Neuronal stem cell (in vitro differentiated cells): Measurements from ENCODE around the gene TMEFF1.

Experiments used
- DNase-seq: peaks from one replicate; pipeline ENCODE4 v3.0.0-alpha.2; 2013; ENCODE audit warnings: low spot score
- H2AFZ ChIP-seq: one replicate; pipeline ENCODE4 v1.6.1; 2013; ENCODE audit warnings: mild to moderate bottlenecking, low read length, inconsistent platforms
- H2AK5ac ChIP-seq: 2 replicates; pipeline ENCODE4 v1.6.1; 2013; ENCODE audit warnings: low read depth, mild to moderate bottlenecking, inconsistent platforms, low read length, moderate library complexity, mixed read lengths
- H2BK120ac ChIP-seq: 2 replicates; pipeline ENCODE4 v1.6.1; 2013; ENCODE audit warnings: low read depth, mild to moderate bottlenecking, inconsistent platforms, low read length, moderate library complexity, mixed read lengths
- H2BK12ac ChIP-seq: one replicate; pipeline ENCODE4 v1.6.1; 2013; ENCODE audit warnings: low read length, inconsistent platforms
- H2BK15ac ChIP-seq: 2 replicates; pipeline ENCODE4 v1.6.1; 2013; ENCODE audit warnings: mild to moderate bottlenecking, low read length, inconsistent platforms, mixed read lengths
- H2BK5ac ChIP-seq: one replicate; pipeline ENCODE4 v1.6.1; 2013; ENCODE audit warnings: inconsistent platforms, mild to moderate bottlenecking, low read length, moderate library complexity
- H3K14ac ChIP-seq: one replicate; pipeline ENCODE4 v1.6.1; 2013; ENCODE audit warnings: low read length, inconsistent platforms
- H3K18ac ChIP-seq: 2 replicates; pipeline ENCODE4 v1.6.1; 2013; ENCODE audit warnings: low read length, inconsistent platforms
- H3K23ac ChIP-seq: 2 replicates; pipeline ENCODE4 v1.6.1; 2013; ENCODE audit warnings: low read depth, mild to moderate bottlenecking, mixed read lengths, low read length, inconsistent platforms; ENCODE audit not compliant: poor library complexity
- H3K27ac ChIP-seq: replicated peaks from 3 replicates; pipeline ENCODE4 v1.5.1; 2013; ENCODE audit warnings: low read length, inconsistent platforms
- H3K27me3 ChIP-seq, 3 experiments: 2 replicates each; pipeline ENCODE4 v1.6.1; 2013; ENCODE audit warnings: low read length in 3 of 3, mild to moderate bottlenecking in 2 of 3, inconsistent platforms in 1 of 3, low read depth in 1 of 3, mixed read lengths in 1 of 3, moderate library complexity in 1 of 3; ENCODE audit not compliant: control insufficient read depth in 3 of 3, insufficient read depth in 3 of 3
- H3K36me3 ChIP-seq, 2 donors: replicated peaks in 1 of 2; 2 replicates each; pipeline ENCODE4 v1.6.1; 2013; ENCODE audit warnings: low read length in 2 of 2; ENCODE audit not compliant: control insufficient read depth in 2 of 2, insufficient read depth in 2 of 2
- H3K4ac ChIP-seq: 2 replicates; pipeline ENCODE4 v1.6.1; 2013; ENCODE audit warnings: inconsistent platforms, mild to moderate bottlenecking, low read length, moderate library complexity
- H3K4me1 ChIP-seq, 2 donors: 1 replicate in 1 of 2; 2 replicates in 1 of 2; pipeline ENCODE4 v1.6.1; 2013; ENCODE audit warnings: low read length in 2 of 2, low read depth in 1 of 2; ENCODE audit not compliant: control insufficient read depth in 2 of 2, insufficient read depth in 1 of 2
- H3K4me2 ChIP-seq: one replicate; pipeline ENCODE4 v1.6.1; 2013; ENCODE audit warnings: mild to moderate bottlenecking, low read length, inconsistent platforms; ENCODE audit not compliant: insufficient read depth, poor library complexity, severe bottlenecking
- H3K4me3 ChIP-seq, 2 donors: 2 replicates each; pipeline ENCODE4 v1.5.1; 2013; ENCODE audit warnings: low read length in 2 of 2, mild to moderate bottlenecking in 2 of 2, inconsistent platforms in 1 of 2, moderate library complexity in 1 of 2
- H3K79me1 ChIP-seq: one replicate; pipeline ENCODE4 v1.6.1; 2013; ENCODE audit warnings: low read depth, mild to moderate bottlenecking, inconsistent platforms, low read length, moderate library complexity
- H3K9ac ChIP-seq: one replicate; pipeline ENCODE4 v1.6.1; 2013; ENCODE audit warnings: mild to moderate bottlenecking, low read depth, low read length, inconsistent platforms; ENCODE audit not compliant: poor library complexity
- H3K9me3 ChIP-seq, 2 donors: replicated peaks in 1 of 2; 2 replicates each; pipeline versions ENCODE3 to v1.6.1; 2013; ENCODE audit warnings: low read length in 2 of 2, mild to moderate bottlenecking in 2 of 2, inconsistent platforms in 1 of 2, low read depth in 1 of 2, mixed read lengths in 1 of 2, moderate library complexity in 1 of 2; ENCODE audit not compliant: control insufficient read depth in 2 of 2, insufficient read depth in 1 of 2
- H4K8ac ChIP-seq: one replicate; pipeline ENCODE4 v1.6.1; 2013; ENCODE audit warnings: low read depth, mild to moderate bottlenecking, inconsistent platforms, low read length, moderate library complexity
- H4K91ac ChIP-seq: one replicate; pipeline ENCODE4 v1.6.1; 2013; ENCODE audit warnings: low read length, low read depth, mild to moderate bottlenecking, inconsistent platforms; ENCODE audit not compliant: poor library complexity
- WGBS, 2 donors: extraction: QIAGEN DNeasy Blood & Tissue Kit; methylation state at CpG; one replicate each; pipeline ENCODE4 v1.1.7; 2013; ENCODE audit warnings: missing lambda C conversion rate in 2 of 2, mixed read lengths in 1 of 2; ENCODE audit not compliant: insufficient read length in 2 of 2, insufficient replicate concordance in 1 of 2; ENCODE audit errors: extremely low coverage in 2 of 2; 5-methylcytosine and 5-hydroxymethylcytosine counted together

The TMEFF1 gene

DNA sequence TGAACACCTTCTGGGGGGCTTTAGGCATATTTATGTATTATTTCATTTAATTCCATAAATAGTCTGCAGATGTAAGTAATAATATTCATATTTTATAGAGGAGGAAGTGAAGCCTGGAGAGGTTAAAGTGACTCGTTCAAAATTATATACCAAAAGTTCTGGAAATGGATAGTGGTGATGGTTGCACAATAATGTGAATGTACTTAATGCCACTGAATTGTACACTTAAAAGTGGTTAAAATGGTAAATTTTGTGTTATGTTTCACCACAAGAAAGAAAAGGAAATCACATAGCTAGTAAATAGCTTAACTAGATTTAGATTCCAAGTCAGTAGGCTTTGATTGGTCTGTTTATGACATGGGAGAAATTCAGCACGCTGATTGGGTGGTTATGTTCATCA is 13.0 kb upstream of the TMEFF1 start:
- Histone ChIP-seq H2AK5ac (no peak overlapping the region), H3K9ac (no peak overlapping the region), H3K9me3 (no peaks in the 10 kb centered on the region), H3K18ac (no peak overlapping the region), H3K4me3 (no peak overlapping the region), H3K23ac (no peak overlapping the region), H2AFZ (no peak overlapping the region), H3K4ac (no peak overlapping the region), H4K91ac (no peak overlapping the region), H2BK5ac (no peak overlapping the region), H4K8ac (no peak overlapping the region), H3K27ac (no peak overlapping the region), H3K4me2 (no peak overlapping the region), H3K36me3 (peaks cover 1 to 6% of the 10 kb centered on the region in 2 donors), H2BK120ac (no peak overlapping the region), H3K27me3 (no peaks in the 10 kb centered on the region), H2BK15ac (no peak overlapping the region), H3K14ac (no peak overlapping the region), H3K4me1 (no peaks in the 10 kb centered on the region), H2BK12ac (no peak overlapping the region), H3K79me1 (no peaks in the 10 kb centered on the region)
- no peak for DNase-seq
- WGBS, 2 donors = no CpG with 5 or more reads among the region's 2 CpGs

DNA sequence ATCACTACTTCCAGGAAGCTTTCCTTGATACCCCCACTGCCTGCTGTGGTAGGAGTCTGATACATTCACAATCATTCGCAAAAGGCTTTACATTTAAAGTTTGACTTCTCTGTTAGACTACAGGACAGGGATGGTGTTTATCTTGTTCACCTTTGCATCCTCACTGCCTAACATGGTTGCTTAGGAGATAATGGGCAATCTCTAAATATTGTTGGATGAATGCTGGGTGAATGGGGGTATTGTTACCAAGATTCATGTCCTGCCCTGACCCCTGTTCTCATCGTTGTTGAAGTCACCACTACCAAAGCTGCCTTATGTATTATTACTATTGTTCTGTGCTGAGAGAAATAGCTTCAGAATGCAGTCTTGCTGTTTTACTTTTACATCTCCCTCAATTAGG is 7.7 kb upstream of the TMEFF1 start:
- Histone ChIP-seq H3K18ac (no peak overlapping the region), H3K36me3 (no peaks in the 10 kb centered on the region), H3K4me3 (no peak overlapping the region), H3K23ac (no peak overlapping the region), H4K8ac (no peak overlapping the region), H3K27ac (no peak overlapping the region), H3K9me3 (no peaks in the 10 kb centered on the region), H3K79me1 (no peaks in the 10 kb centered on the region), H3K27me3 (no peaks in the 10 kb centered on the region), H3K4me1 (peaks cover 0 to 4% of the 10 kb centered on the region in 2 donors), H3K4ac (no peak overlapping the region), H2BK12ac (no peak overlapping the region), H3K14ac (no peak overlapping the region), H2BK120ac (no peak overlapping the region), H2AFZ (no peak overlapping the region), H3K4me2 (no peak overlapping the region), H4K91ac (no peak overlapping the region), H2AK5ac (no peak overlapping the region), H2BK5ac (no peak overlapping the region), H3K9ac (no peak overlapping the region), H2BK15ac (no peak overlapping the region)
- WGBS, 2 donors = no CpG with 5 or more reads among the region's 2 CpGs
- DNase-seq = no peak

DNA sequence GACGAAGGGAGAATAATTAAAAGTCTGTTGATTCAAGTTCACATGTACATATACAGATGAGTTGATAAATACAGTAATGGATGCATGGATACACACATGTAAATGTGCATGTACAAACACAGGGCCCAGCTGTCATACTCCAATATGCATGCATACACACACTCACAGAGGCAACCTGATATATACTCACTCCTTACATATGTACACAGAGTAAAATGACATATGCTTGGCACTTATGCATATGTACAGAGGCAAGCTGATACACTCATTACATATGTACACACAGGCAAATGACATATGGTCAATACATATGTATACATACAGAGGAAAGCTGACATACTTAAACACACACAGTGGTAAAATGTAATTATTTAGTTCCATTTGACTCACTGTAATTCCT is 7.2 kb upstream of the TMEFF1 start:
- no peak overlapping the region for H2BK12ac ChIP-seq
- H2AK5ac ChIP-seq = no peak overlapping the region
- no peaks in the 10 kb centered on the region for H3K9me3 ChIP-seq
- H3K9ac ChIP-seq = no peak overlapping the region
- DNase-seq = no peak
- H2BK120ac ChIP-seq = no peak overlapping the region
- no peak overlapping the region for H2AFZ ChIP-seq
- H3K79me1 ChIP-seq = no peaks in the 10 kb centered on the region
- H3K4me1 ChIP-seq = peaks cover 3 to 4% of the 10 kb centered on the region in 2 donors
- no peak overlapping the region for H3K18ac ChIP-seq
- WGBS, 2 donors = no CpG with 5 or more reads among the region's 1 CpG
- no peak overlapping the region for H3K14ac ChIP-seq
- H2BK5ac ChIP-seq = no peak overlapping the region
- no peaks in the 10 kb centered on the region for H3K27me3 ChIP-seq
- H3K36me3 ChIP-seq = no peaks in the 10 kb centered on the region
- no peak overlapping the region for H3K23ac ChIP-seq
- no peak overlapping the region for H4K91ac ChIP-seq
- no peak overlapping the region for H3K4me3 ChIP-seq
- H3K27ac ChIP-seq = no peak overlapping the region
- H4K8ac ChIP-seq = no peak overlapping the region
- H3K4me2 ChIP-seq = no peak overlapping the region
- H2BK15ac ChIP-seq = no peak overlapping the region
- H3K4ac ChIP-seq = no peak overlapping the region

DNA sequence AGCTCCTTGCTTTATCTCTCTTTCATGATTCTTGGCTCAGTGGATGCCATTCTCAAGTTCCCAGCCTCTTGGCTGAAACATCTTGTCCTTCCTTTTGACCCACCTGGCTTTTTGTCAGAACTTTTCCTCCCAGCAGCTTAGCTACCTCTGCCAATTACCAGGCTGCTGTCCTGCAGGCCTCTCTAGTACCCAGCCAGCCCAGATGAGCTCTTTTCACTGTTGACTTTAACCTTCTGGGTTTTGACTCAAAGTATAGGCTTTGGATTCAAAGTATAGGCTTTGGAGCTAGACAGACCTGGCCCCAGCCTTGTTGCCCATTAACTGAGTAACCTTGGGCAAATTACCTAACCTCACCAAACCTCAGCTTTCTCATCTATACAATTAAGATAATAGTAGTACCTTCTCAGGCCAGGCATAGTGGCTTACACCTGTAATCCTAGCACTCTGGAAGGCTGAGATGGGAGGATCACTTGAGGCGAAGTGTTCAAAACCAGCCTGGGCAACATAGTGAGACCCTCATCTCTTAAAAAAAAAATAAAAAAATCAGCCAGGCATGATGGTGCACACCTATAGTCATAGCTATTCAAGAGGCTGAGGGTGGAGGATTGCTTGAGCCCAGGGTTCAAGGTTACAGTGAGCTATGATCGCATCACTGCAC is 6.6 kb upstream of the TMEFF1 start:
- Histone ChIP-seq H3K9me3 (no peaks in the 10 kb centered on the region), H3K27me3 (no peaks in the 10 kb centered on the region), H3K4ac (no peak overlapping the region), H2AK5ac (no peak overlapping the region), H2BK15ac (no peak overlapping the region), H4K91ac (no peak overlapping the region), H3K4me2 (no peak overlapping the region), H2BK5ac (no peak overlapping the region), H3K14ac (no peak overlapping the region), H2AFZ (no peak overlapping the region), H2BK12ac (no peak overlapping the region), H3K79me1 (no peaks in the 10 kb centered on the region), H3K36me3 (no peaks in the 10 kb centered on the region), H2BK120ac (no peak overlapping the region), H4K8ac (no peak overlapping the region), H3K23ac (no peak overlapping the region), H3K27ac (no peak overlapping the region), H3K4me3 (no peak overlapping the region), H3K18ac (no peak overlapping the region), H3K9ac (no peak overlapping the region), H3K4me1 (peaks cover 4% of the 10 kb centered on the region in 2 donors)
- WGBS, 2 donors = no CpG with 5 or more reads among the region's 2 CpGs
- DNase-seq = no peak
